WTC11 (cell line): ENCODE results near the gene C5orf63. TPM values are rescaled to one million over a fixed set of nuclear protein-coding genes. Genes with fewer than 3 reads are reported as not detected.

Source experiments
- ATAC-seq: fragments of 200-7000 bp; cut with Tn5 transposase; 2 replicates; pipeline ENCODE4 v1.10.0; 2021; ENCODE audit warnings: mild to moderate bottlenecking, moderate library complexity
- CTCF ChIA-PET: fragments of 300-600 bp; sonication (Branson Sonifier 250); formaldehyde crosslinking; loops from one replicate; lab custom pipeline; 2021; ENCODE audit warnings: antibody characterized with exemption; lab: Charles Lee
- POLR2A ChIA-PET: fragments of 350-600 bp; sonication (Branson Sonifier 250); formaldehyde crosslinking; loops from one replicate; lab custom pipeline; 2021; ENCODE audit warnings: antibody characterized with exemption; lab: Charles Lee
- DNase-seq: peaks from one replicate; pipeline ENCODE4 v3.0.0; 2021; ENCODE audit warnings: low spot score
- H3K27ac Mint-ChIP-seq: 2 replicates; pipeline ENCODE4 v1.8.0; 2021; ENCODE audit warnings: mixed read lengths
- H3K27me3 Mint-ChIP-seq: 2 replicates; pipeline ENCODE4 v1.8.0; 2021; ENCODE audit warnings: low read depth, mild to moderate bottlenecking, moderate library complexity, mixed read lengths
- H3K36me3 Mint-ChIP-seq: 2 replicates; pipeline ENCODE4 v1.8.0; 2021; ENCODE audit warnings: mixed read lengths
- H3K4me1 Mint-ChIP-seq: 2 replicates; pipeline ENCODE4 v1.8.0; 2022; ENCODE audit warnings: mixed read lengths
- H3K4me3 Mint-ChIP-seq: 2 replicates; pipeline ENCODE4 v1.8.0; 2021; ENCODE audit warnings: mild to moderate bottlenecking, moderate library complexity, mixed read lengths
- H3K9me3 Mint-ChIP-seq: 2 replicates; pipeline ENCODE4 v1.8.0; 2021; ENCODE audit warnings: mixed read lengths
- ATF6 ChIP-seq: sonication (generic); formaldehyde crosslinking; IDR thresholded peaks from 2 replicates; pipeline ENCODE4 v1.8.1; 2023; ENCODE audit warnings: mild to moderate bottlenecking, missing genetic modification reagents
- CREM ChIP-seq: sonication (generic); formaldehyde crosslinking; IDR thresholded peaks from 2 replicates; pipeline ENCODE4 v1.8.1; 2022; ENCODE audit warnings: mild to moderate bottlenecking, missing genetic modification reagents, moderate library complexity
- CTCF ChIP-seq: fragments of 200-600 bp; IDR thresholded peaks from 2 replicates; pipeline ENCODE4 v1.8.0; 2022; ENCODE audit warnings: antibody characterized with exemption
- E2F1 ChIP-seq: sonication (generic); formaldehyde crosslinking; IDR thresholded peaks from 2 replicates; pipeline ENCODE4 v1.8.0; 2022; ENCODE audit warnings: mild to moderate bottlenecking, missing genetic modification reagents
- EMX1 ChIP-seq: fragments of 250-450 bp; sonication (Bioruptor Pico); IDR thresholded peaks from 2 replicates; pipeline ENCODE4 v1.8.0; 2021; ENCODE audit warnings: mild to moderate bottlenecking
- ESRRA ChIP-seq: sonication (generic); formaldehyde crosslinking; IDR thresholded peaks from 2 replicates; pipeline ENCODE4 v1.8.1; 2022; ENCODE audit warnings: mild to moderate bottlenecking, missing genetic modification reagents, borderline replicate concordance
- FOXK1 ChIP-seq: sonication (generic); formaldehyde crosslinking; IDR thresholded peaks from 2 replicates; pipeline ENCODE4 v1.8.0; 2022; ENCODE audit warnings: mild to moderate bottlenecking, moderate library complexity, missing genetic modification reagents
- GTF2I ChIP-seq: fragments of 250-450 bp; sonication (Bioruptor Pico); conservative IDR thresholded peaks from 2 replicates; pipeline ENCODE4 v1.4.0; 2021; ENCODE audit warnings: mild to moderate bottlenecking
- HMGA2 ChIP-seq: fragments of 250-450 bp; sonication (Bioruptor Pico); IDR thresholded peaks from 2 replicates; pipeline ENCODE4 v1.4.0; 2021; ENCODE audit warnings: mild to moderate bottlenecking, moderate library complexity
- JAZF1 ChIP-seq: fragments of 250-450 bp; sonication (Bioruptor Pico); IDR thresholded peaks from 2 replicates; pipeline ENCODE4 v1.9.0; 2021; ENCODE audit warnings: moderate library complexity, mild to moderate bottlenecking, inconsistent platforms
- KAT7 ChIP-seq: sonication (generic); formaldehyde crosslinking; IDR thresholded peaks from 2 replicates; pipeline ENCODE4 v1.8.1; 2023; ENCODE audit warnings: missing genetic modification reagents, mild to moderate bottlenecking, borderline replicate concordance
- NFATC4 ChIP-seq: fragments of 250-450 bp; sonication (Bioruptor Pico); IDR thresholded peaks from 2 replicates; pipeline ENCODE4 v1.9.0; 2021; ENCODE audit warnings: mild to moderate bottlenecking
- NFE2L1 ChIP-seq: sonication (generic); formaldehyde crosslinking; IDR thresholded peaks from 2 replicates; pipeline ENCODE4 v1.8.1; 2023; ENCODE audit warnings: missing genetic modification reagents
- NR1H2 ChIP-seq: sonication (generic); formaldehyde crosslinking; IDR thresholded peaks from 2 replicates; pipeline ENCODE4 v1.9.0; 2021; ENCODE audit warnings: mild to moderate bottlenecking, moderate library complexity, missing genetic modification reagents
- PREB ChIP-seq: sonication (generic); formaldehyde crosslinking; IDR thresholded peaks from 2 replicates; pipeline ENCODE4 v1.8.1; 2022; ENCODE audit warnings: mild to moderate bottlenecking, missing genetic modification reagents, moderate library complexity, borderline replicate concordance
- SOX15 ChIP-seq: fragments of 250-450 bp; sonication (Bioruptor Pico); IDR thresholded peaks from 2 replicates; pipeline ENCODE4 v1.9.0; 2021; ENCODE audit warnings: mild to moderate bottlenecking
- SP1 ChIP-seq: sonication (generic); formaldehyde crosslinking; conservative IDR thresholded peaks from 2 replicates; pipeline ENCODE4 v1.8.1; 2022; ENCODE audit warnings: missing genetic modification reagents
- ZNF281 ChIP-seq: sonication (generic); formaldehyde crosslinking; IDR thresholded peaks from 2 replicates; pipeline ENCODE4 v1.8.0; 2023; ENCODE audit warnings: mild to moderate bottlenecking, missing genetic modification reagents
- ZNF396 ChIP-seq: fragments of 250-450 bp; sonication (Bioruptor Pico); IDR thresholded peaks from 2 replicates; pipeline ENCODE4 v1.8.0; 2021; ENCODE audit warnings: mild to moderate bottlenecking, moderate library complexity, borderline replicate concordance
- ZNF416 ChIP-seq: fragments of 250-450 bp; sonication (Bioruptor Pico); IDR thresholded peaks from 2 replicates; pipeline ENCODE4 v1.9.0; 2021; ENCODE audit warnings: mild to moderate bottlenecking, inconsistent platforms
- ZNF425 ChIP-seq: fragments of 250-450 bp; sonication (Bioruptor Pico); conservative IDR thresholded peaks from 2 replicates; pipeline ENCODE4 v1.9.0; 2021; ENCODE audit warnings: mild to moderate bottlenecking
- total RNA-seq: library from RNA; stranded (reverse); gene quantifications from 3 replicates; pipeline ENCODE4 v1.2.3, GENCODE V29; 2021

Gene C5orf63
- total RNA-seq, 1 experiment from 2014 or later, result 3.1 TPM

- peaks cover 12% of the 10 kb centered on the region for H3K4me1 Mint-ChIP-seq
- H3K27ac Mint-ChIP-seq, result no peak overlapping the region
- ChIA-PET POLR2A (no interaction called here), CTCF (interaction anchor here (0.9 to 1.4 kb wide), 3 partner anchors 15 to 446 kb away, joined by 3 to 5 read pairs (median 3); no protein-coding TSS in a partner anchor)
- no peak overlapping the region for H3K4me3 Mint-ChIP-seq
- H3K27me3 Mint-ChIP-seq, result no peaks in the 10 kb centered on the region
- no peaks in the 10 kb centered on the region for H3K9me3 Mint-ChIP-seq
- H3K36me3 Mint-ChIP-seq, result no peaks in the 10 kb centered on the region
- no peak for DNase-seq
- TF ChIP-seq CREM (CRISPR knock-in tag) (no peak), ESRRA (CRISPR knock-in tag) (no peak), ZNF416 (CRISPR knock-in tag) (no peak), HMGA2 (CRISPR knock-in tag) (no peak), ZNF281 (CRISPR knock-in tag) (no peak), GTF2I (CRISPR knock-in tag) (no peak), NFE2L1 (CRISPR knock-in tag) (no peak)
- no peak for ATAC-seq
Observed at GRCh38 chr5:127046343-127047072, 26.8 kb downstream of the C5orf63 start.

GRCh38 chr5:127042593-127042992 lies 30.7 kb downstream of the C5orf63 start:
- DNase-seq (no peak), ATAC-seq (no peak)
- TF ChIP-seq CREM (CRISPR knock-in tag), result no peak
- no peak for TF ChIP-seq NR1H2
- no peak for TF ChIP-seq EMX1
- TF ChIP-seq FOXK1 (CRISPR knock-in tag), result no peak
- TF ChIP-seq ZNF425 (CRISPR knock-in tag), result no peak
- no peak overlapping the region for H3K27ac Mint-ChIP-seq
- ChIA-PET POLR2A (no interaction called here), CTCF (no interaction called here)
- H3K27me3 Mint-ChIP-seq, result no peaks in the 10 kb centered on the region
- H3K9me3 Mint-ChIP-seq, result no peaks in the 10 kb centered on the region
- H3K4me1 Mint-ChIP-seq, result peaks cover 31% of the 10 kb centered on the region
- no peaks in the 10 kb centered on the region for H3K36me3 Mint-ChIP-seq
- no peak overlapping the region for H3K4me3 Mint-ChIP-seq

- Mint-ChIP-seq H3K27ac (peak overlapping the region; percentile 79), H3K4me3 (0 out of 2 replicates have a peak overlapping the region, but pooled peaks have one; percentile 18), H3K36me3 (no peaks in the 10 kb centered on the region), H3K9me3 (no peaks in the 10 kb centered on the region), H3K27me3 (no peaks in the 10 kb centered on the region), H3K4me1 (peaks cover 34% of the 10 kb centered on the region)
- ChIA-PET CTCF (interaction anchor here (1.6 kb wide), 1 partner anchor 12 kb away, joined by 3 read pairs; no protein-coding TSS in a partner anchor), POLR2A (no interaction called here)
- no peak for DNase-seq
- ATAC-seq, result no peak
- TF ChIP-seq NFATC4 (CRISPR knock-in tag) (no peak), SOX15 (CRISPR knock-in tag) (no peak), SP1 (CRISPR knock-in tag) (no peak), PREB (no peak), ZNF396 (no peak), ATF6 (CRISPR knock-in tag) (no peak), CTCF (no peak), JAZF1 (CRISPR knock-in tag) (no peak), FOXK1 (CRISPR knock-in tag) (no peak), E2F1 (CRISPR knock-in tag) (no peak), KAT7 (no peak)
Observed at GRCh38 chr5:127041571-127041970, 31.7 kb downstream of the C5orf63 start.
